Measurements from ENCODE around the gene FBLN7. TPM values are rescaled to one million over a fixed set of nuclear protein-coding genes. Genes with fewer than 3 reads are reported as not detected.

The FBLN7 gene
- total and polyA plus RNA-seq, 2 of the 8 experiments (the other 6 are each of a cell fraction or from before 2014, with no cell fraction given), result 0.30 to 0.77 TPM

GRCh38 chr2:112157472-112157871 lies 19.3 kb downstream of the FBLN7 start (continued):
- TF ChIP-seq ATF3 (IDR thresholded peaks at IDR 0.05; ENCODE audit: insufficient read depth, low read depth, low read length), result no peak
- no peak for TF ChIP-seq CHD1 (IDR thresholded peaks at IDR 0.05; ENCODE audit: low read depth, low read length)

Data from H1 (cell line).